Panc1 (cell line): ENCODE measurements around the gene SHISAL2A.

Experiments used
- CTCF ChIP-seq: fragments of 450-650 bp; IDR thresholded peaks from 2 replicates; pipeline ENCODE4 v1.5.1; 2017; ENCODE audit warnings: mild to moderate bottlenecking
- POLR2AphosphoS5 ChIP-seq: IDR thresholded peaks from 2 replicates; pipeline ENCODE4 v1.6.1; 2012; ENCODE audit warnings: mild to moderate bottlenecking, low read depth, low read length, moderate library complexity
- SIN3A ChIP-seq: IDR thresholded peaks from 2 replicates; pipeline ENCODE4 v1.6.1; 2012; ENCODE audit warnings: low read depth, mild to moderate bottlenecking, low read length, moderate library complexity, borderline replicate concordance; ENCODE audit not compliant: insufficient read depth

- TF ChIP-seq CTCF (no peak), POLR2AphosphoS5 (no peak), SIN3A (no peak)
These were observed 4.2 kb upstream of the SHISAL2A start for GRCh38 chr1:52628614-52629324.
